Skeletal muscle cell (primary cell): Measurements from ENCODE around the gene STIL.

Source experiments
- DNase-seq: peaks from one replicate; pipeline ENCODE4 v3.0.0-alpha.2; 2010; ENCODE audit warnings: low read depth
- H3K4me3 ChIP-seq: 2 replicates; pipeline ENCODE4 v1.5.1; 2011; ENCODE audit warnings: low read depth, mild to moderate bottlenecking, control low read depth, low read length, moderate library complexity

The STIL gene

GRCh38 chr1:47241114-47242113 lies 72.5 kb downstream of the STIL start:
- no peak for DNase-seq
- H3K4me3 ChIP-seq = no peak overlapping the region

GRCh38 chr1:47238935-47239592 lies 74.9 kb downstream of the STIL start:
- no peak for DNase-seq
- no peak overlapping the region for H3K4me3 ChIP-seq

- no peak overlapping the region for H3K4me3 ChIP-seq
- no peak for DNase-seq
These were observed 78.1 kb downstream of the STIL start for GRCh38 chr1:47235806-47236205.

GRCh38 chr1:47235241-47235681 lies 78.7 kb downstream of the STIL start:
- DNase-seq = no peak

GRCh38 chr1:47233186-47233585 lies 80.8 kb downstream of the STIL start:
- no peak for DNase-seq
- H3K4me3 ChIP-seq = no peak overlapping the region

More at GRCh38 chr1:47235241-47235681, 78.7 kb downstream of the STIL start:
- no peak overlapping the region for H3K4me3 ChIP-seq

- H3K4me3 ChIP-seq = peak within 1 kb of the TSS; percentile 32
These were observed 81.6 kb downstream of the STIL start, which contains the start of gene TAL1 for GRCh38 chr1:47232187-47232874. TAL1 (minus strand) TSS chr1:47232225; CDS start chr1:47225888, 6,337 bp downstream.

GRCh38 chr1:47231301-47232186 lies 82.4 kb downstream of the STIL start:
- peak overlapping the region; percentile 32 for H3K4me3 ChIP-seq
- DNase-seq = peak; percentile 10

More at GRCh38 chr1:47232187-47232874, 81.6 kb downstream of the STIL start, which contains the start of gene TAL1:
- DNase-seq = no peak

GRCh38 chr1:47230692-47231300 lies 83.2 kb downstream of the STIL start:
- H3K4me3 ChIP-seq = no peak overlapping the region
- no peak for DNase-seq

- H3K4me3 ChIP-seq = no peak overlapping the region
- no peak for DNase-seq
These were observed 83.9 kb downstream of the STIL start for GRCh38 chr1:47229886-47230691.

GRCh38 chr1:47229031-47229885 lies 84.7 kb downstream of the STIL start:
- DNase-seq = no peak
- H3K4me3 ChIP-seq = no peak overlapping the region

- no peak overlapping the region for H3K4me3 ChIP-seq
- DNase-seq = no peak
These were observed 85.3 kb downstream of the STIL start for GRCh38 chr1:47228644-47229030.

GRCh38 chr1:47227341-47228232 lies 86.4 kb downstream of the STIL start:
- no peak overlapping the region for H3K4me3 ChIP-seq
- no peak for DNase-seq

- H3K4me3 ChIP-seq = no peak overlapping the region
- no peak for DNase-seq
These were observed 87.1 kb downstream of the STIL start for GRCh38 chr1:47226839-47227215.

- no peak for DNase-seq
- H3K4me3 ChIP-seq = no peak overlapping the region
These were observed 87.7 kb downstream of the STIL start for GRCh38 chr1:47226121-47226838.

GRCh38 chr1:47225430-47226100 lies 88.4 kb downstream of the STIL start:
- H3K4me3 ChIP-seq = peak overlapping the region; percentile 22
- no peak for DNase-seq
